Upper lobe of left lung (tissue), 6 donors: Measurements from ENCODE around the gene RSPH9. TPM values are rescaled to one million over a fixed set of nuclear protein-coding genes. Genes with fewer than 3 reads are reported as not detected.

Experiments
- ATAC-seq, 2 donors: fragments of 200-7000 bp; cut with Tn5 transposase; one replicate each; pipeline ENCODE4 v1.9.1; 2022; ENCODE audit warnings: mild to moderate bottlenecking in 2 of 2, moderate library complexity in 2 of 2; ENCODE audit not compliant: low FRiP score in 2 of 2
- DNase-seq, 2 donors: peaks; one replicate each; pipeline ENCODE4 v3.0.0-alpha.2; 2019 to 2020
- H3K27ac ChIP-seq, 4 donors: fragments of 200-600 bp; sonication (generic); one replicate each; pipeline ENCODE4 v1.5.1; 2016 to 2019
- H3K27me3 ChIP-seq, 4 donors: fragments of 200-600 bp; sonication (generic); one replicate each; pipeline ENCODE4 v1.5.1; 2017 to 2019
- H3K36me3 ChIP-seq, 4 donors: fragments of 200-600 bp; sonication (generic); one replicate each; pipeline ENCODE4 v1.5.1; 2016 to 2019
- H3K4me1 ChIP-seq, 4 donors: fragments of 200-600 bp; sonication (generic); one replicate each; pipeline ENCODE4 v1.5.1; 2018 to 2019
- H3K4me3 ChIP-seq, 4 donors: fragments of 200-600 bp; sonication (generic); one replicate each; pipeline ENCODE4 v1.5.1; 2017 to 2019; ENCODE audit warnings: mild to moderate bottlenecking in 2 of 4, moderate library complexity in 1 of 4
- H3K9me3 ChIP-seq, 4 donors: fragments of 200-600 bp; sonication (generic); one replicate each; pipeline ENCODE4 v1.5.1; 2018 to 2019
- EP300 ChIP-seq, 4 donors: sonication (generic); formaldehyde crosslinking; IDR thresholded peaks; one replicate each; pipeline ENCODE4 v1.5.1; 2017; ENCODE audit warnings: antibody characterized with exemption in 4 of 4, control low read depth in 2 of 4
- POLR2A ChIP-seq, 4 donors: fragments of 450-650 bp; IDR thresholded peaks; one replicate each; pipeline ENCODE4 v1.5.1; 2016 to 2017; ENCODE audit warnings: antibody characterized with exemption in 4 of 4, mild to moderate bottlenecking in 2 of 4
- POLR2AphosphoS5 ChIP-seq, 2 donors: sonication (generic); formaldehyde crosslinking; IDR thresholded peaks; one replicate each; pipeline ENCODE4 v1.5.1; 2017; ENCODE audit warnings: antibody characterized with exemption in 2 of 2
- WGBS, 2 donors: methylation state at CpG; one replicate each; pipeline ENCODE4 v1.1.5; 2017 to 2018; 5-methylcytosine and 5-hydroxymethylcytosine counted together
- total RNA-seq, 6 donors: library from RNA; depleted of rRNA in 4 of 6; stranded (reverse); fragments of >200 nt in 4 of 6; gene quantifications; one replicate each; pipeline versions ENCODE4 v1.1.0 to v1.2.1, GENCODE V29; 2016 to 2021
- TF ChIP-seq, protein P1 (sequence below), 6 experiments: fragments of 450-650 bp in 4 of 6; fragments of 200-600 bp in 2 of 6; sonication (generic) in 2 of 6; IDR thresholded peaks; one replicate each; pipeline ENCODE4 v1.5.1; 2016 to 2019; ENCODE audit warnings: antibody characterized with exemption in 6 of 6
- donor health status: DM: no; HTN: no; CAD: no; lungs with moderate emphysema.
- donor health status: DM: no; HTN: yes; CAD: no; lungs with severe emphysema.

Gene RSPH9, protein sequence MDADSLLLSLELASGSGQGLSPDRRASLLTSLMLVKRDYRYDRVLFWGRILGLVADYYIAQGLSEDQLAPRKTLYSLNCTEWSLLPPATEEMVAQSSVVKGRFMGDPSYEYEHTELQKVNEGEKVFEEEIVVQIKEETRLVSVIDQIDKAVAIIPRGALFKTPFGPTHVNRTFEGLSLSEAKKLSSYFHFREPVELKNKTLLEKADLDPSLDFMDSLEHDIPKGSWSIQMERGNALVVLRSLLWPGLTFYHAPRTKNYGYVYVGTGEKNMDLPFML
- 1 to 10 TPM in 5 of 6 donors, under 1 TPM in 1; 0.20 to 4.2 (median 2.1) TPM for total RNA-seq

DNA sequence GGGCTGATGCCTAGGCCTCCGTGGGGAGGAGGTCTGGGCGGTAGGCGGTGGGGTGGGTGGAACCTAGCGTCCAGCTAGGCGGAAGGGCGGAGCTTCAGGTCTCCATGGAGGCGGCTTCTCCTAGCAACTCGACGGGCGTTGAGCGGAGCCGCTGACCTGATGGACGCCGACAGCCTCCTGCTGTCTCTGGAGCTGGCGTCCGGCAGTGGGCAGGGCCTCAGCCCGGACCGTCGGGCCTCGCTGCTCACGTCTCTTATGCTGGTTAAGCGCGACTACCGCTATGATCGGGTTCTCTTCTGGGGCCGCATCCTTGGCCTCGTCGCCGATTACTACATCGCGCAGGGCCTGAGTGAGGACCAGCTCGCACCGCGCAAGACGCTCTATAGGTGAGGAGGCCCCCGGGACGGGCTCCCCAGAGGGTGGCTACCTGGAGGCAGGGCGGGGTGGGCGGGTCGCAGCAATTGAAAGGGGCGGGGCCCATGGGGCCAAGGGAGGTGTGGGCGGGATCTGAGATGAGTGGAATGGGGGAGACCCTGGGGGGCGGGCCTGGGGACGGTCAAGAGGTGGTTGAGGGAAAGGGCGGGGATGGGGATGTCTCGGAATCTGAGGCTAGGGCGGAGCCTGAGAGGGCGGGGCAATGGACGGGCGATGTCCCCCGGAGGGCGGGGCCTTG, at the start of gene RSPH9:
TSS of gene RSPH9 (plus strand) at position 97 of the 673 bp plus-strand sequence. CDS start at position 160, 63 bp downstream.
- Histone ChIP-seq H3K27me3 (no peaks in the 10 kb centered on the region), H3K4me3 (peak within 1 kb of the TSS; percentile 15 to 62 (median 49)), H3K9me3 (no peaks in the 10 kb centered on the region), H3K36me3 (peaks cover 4 to 27% (median 18%) of the 10 kb centered on the region in 4 donors), H3K27ac (peak within 1 kb of the TSS; percentile 3 to 72 (median 52)), H3K4me1 (peaks cover 0 to 17% (median 11%) of the 10 kb centered on the region in 4 donors)
- peak; percentile 82 to 88 for ATAC-seq
- peak; percentile 83 to 88 for DNase-seq
- WGBS, 2 donors: 3 to 5% methylated on average over 19 to 22 of the region's 52 CpGs
- TF ChIP-seq POLR2A (IDR thresholded peaks at IDR 0.05) (peak in 1 of 4 donors; percentile 20), POLR2AphosphoS5 (IDR thresholded peaks at IDR 0.05) (no peak), EP300 (IDR thresholded peaks at IDR 0.05) (no peak)
- TF ChIP-seq, protein P1, sequence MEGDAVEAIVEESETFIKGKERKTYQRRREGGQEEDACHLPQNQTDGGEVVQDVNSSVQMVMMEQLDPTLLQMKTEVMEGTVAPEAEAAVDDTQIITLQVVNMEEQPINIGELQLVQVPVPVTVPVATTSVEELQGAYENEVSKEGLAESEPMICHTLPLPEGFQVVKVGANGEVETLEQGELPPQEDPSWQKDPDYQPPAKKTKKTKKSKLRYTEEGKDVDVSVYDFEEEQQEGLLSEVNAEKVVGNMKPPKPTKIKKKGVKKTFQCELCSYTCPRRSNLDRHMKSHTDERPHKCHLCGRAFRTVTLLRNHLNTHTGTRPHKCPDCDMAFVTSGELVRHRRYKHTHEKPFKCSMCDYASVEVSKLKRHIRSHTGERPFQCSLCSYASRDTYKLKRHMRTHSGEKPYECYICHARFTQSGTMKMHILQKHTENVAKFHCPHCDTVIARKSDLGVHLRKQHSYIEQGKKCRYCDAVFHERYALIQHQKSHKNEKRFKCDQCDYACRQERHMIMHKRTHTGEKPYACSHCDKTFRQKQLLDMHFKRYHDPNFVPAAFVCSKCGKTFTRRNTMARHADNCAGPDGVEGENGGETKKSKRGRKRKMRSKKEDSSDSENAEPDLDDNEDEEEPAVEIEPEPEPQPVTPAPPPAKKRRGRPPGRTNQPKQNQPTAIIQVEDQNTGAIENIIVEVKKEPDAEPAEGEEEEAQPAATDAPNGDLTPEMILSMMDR (IDR thresholded peaks at IDR 0.05): no peak

DNA sequence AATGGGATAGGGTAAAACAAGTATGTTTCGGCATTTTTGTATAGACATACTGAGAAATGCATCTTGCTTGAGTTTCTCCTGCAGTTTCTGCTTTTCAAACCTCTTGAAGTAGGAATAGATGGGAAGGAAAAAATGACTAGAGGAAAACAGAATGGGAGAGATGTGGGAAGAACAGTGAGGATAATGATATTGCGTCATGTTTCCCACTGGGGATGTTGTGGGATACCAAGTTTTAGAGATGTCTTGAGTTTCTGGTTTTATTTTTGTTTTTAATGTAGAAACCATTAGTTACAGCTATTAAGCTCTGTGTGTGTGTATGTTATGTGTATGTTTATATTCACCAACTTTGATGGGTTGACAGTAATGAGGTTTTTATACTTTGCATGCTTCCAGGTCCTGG, 44.2 kb upstream of the RSPH9 start:
- no peaks in the 10 kb centered on the region for H3K27me3 ChIP-seq
- no peak overlapping the region for H3K27ac ChIP-seq
- H3K9me3 ChIP-seq: no peaks in the 10 kb centered on the region
- no peak overlapping the region for H3K4me3 ChIP-seq
- TF ChIP-seq, protein P1 (IDR thresholded peaks at IDR 0.05): no peak
- no peak for DNase-seq
- H3K36me3 ChIP-seq: peaks cover 8 to 63% (median 31%) of the 10 kb centered on the region in 4 donors
- no peaks in the 10 kb centered on the region for H3K4me1 ChIP-seq
- no peak for ATAC-seq
- WGBS, 2 donors: 93 to 96% methylated on average over 2 of the region's 2 CpGs

DNA sequence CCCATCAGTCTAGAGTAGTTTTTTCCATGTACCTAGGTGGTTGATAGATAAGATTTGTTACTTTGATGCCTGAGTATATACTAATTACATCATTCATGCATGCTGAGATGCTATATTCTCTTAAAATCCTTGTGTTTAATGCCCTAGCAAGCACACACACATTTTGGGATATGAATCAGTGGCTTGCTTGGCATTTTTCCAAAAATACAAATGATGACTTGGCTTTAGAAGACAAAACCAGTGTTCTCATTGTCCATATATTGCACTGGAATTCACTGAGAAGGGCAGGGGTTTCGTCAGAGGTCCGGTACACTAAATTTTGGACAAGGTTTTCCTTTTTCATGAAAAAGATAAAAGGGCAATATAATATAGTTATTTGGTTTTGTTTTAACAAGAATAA, 40.7 kb upstream of the RSPH9 start:
- ATAC-seq (no peak), DNase-seq (no peak)
- no peak overlapping the region for H3K27ac ChIP-seq
- H3K4me3 ChIP-seq: no peak overlapping the region
- no peaks in the 10 kb centered on the region for H3K9me3 ChIP-seq
- TF ChIP-seq EP300 (IDR thresholded peaks at IDR 0.05): no peak
- no peak for TF ChIP-seq POLR2A (IDR thresholded peaks at IDR 0.05)
- no peak for TF ChIP-seq POLR2AphosphoS5 (IDR thresholded peaks at IDR 0.05)
- TF ChIP-seq, protein P1 (IDR thresholded peaks at IDR 0.05): no peak
- peaks cover 8 to 67% (median 27%) of the 10 kb centered on the region in 4 donors for H3K36me3 ChIP-seq
- 95 to 98% methylated on average over 2 of the region's 2 CpGs for WGBS, 2 donors
- H3K27me3 ChIP-seq: no peaks in the 10 kb centered on the region
- H3K4me1 ChIP-seq: peaks cover 0 to 8% (median 2%) of the 10 kb centered on the region in 4 donors

DNA sequence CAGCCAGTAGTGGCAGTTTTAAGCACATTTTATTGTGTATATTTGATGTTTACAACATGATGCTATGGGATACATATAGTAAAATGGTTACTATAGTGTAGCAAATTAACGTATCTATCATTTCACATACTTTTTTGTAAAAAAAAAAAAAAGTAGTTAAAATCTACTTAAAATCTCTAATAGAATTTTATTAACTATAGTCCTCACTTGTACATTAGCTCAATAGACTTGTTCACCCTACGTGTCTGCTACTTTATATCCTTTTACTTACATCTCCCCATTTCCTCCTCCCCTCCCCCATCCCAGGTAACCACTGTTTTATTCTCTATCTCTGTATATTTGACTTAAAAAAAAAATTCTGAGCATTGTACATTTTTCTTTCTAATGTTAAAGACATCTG, 38.8 kb upstream of the RSPH9 start:
- TF ChIP-seq POLR2AphosphoS5 (IDR thresholded peaks at IDR 0.05): no peak
- TF ChIP-seq POLR2A (IDR thresholded peaks at IDR 0.05): no peak
- TF ChIP-seq, protein P1 (IDR thresholded peaks at IDR 0.05): no peak
- TF ChIP-seq EP300 (IDR thresholded peaks at IDR 0.05): no peak
- Histone ChIP-seq H3K4me1 (peaks cover 0 to 8% (median 2%) of the 10 kb centered on the region in 4 donors), H3K9me3 (no peaks in the 10 kb centered on the region), H3K4me3 (no peak overlapping the region), H3K36me3 (peaks cover 13 to 74% (median 35%) of the 10 kb centered on the region in 4 donors), H3K27ac (no peak overlapping the region), H3K27me3 (no peaks in the 10 kb centered on the region)
- 92 to 96% methylated on average over 2 of the region's 2 CpGs for WGBS, 2 donors
- no peak for ATAC-seq
- no peak for DNase-seq
